Measurements from ENCODE around the gene MUC5B.

DNA sequence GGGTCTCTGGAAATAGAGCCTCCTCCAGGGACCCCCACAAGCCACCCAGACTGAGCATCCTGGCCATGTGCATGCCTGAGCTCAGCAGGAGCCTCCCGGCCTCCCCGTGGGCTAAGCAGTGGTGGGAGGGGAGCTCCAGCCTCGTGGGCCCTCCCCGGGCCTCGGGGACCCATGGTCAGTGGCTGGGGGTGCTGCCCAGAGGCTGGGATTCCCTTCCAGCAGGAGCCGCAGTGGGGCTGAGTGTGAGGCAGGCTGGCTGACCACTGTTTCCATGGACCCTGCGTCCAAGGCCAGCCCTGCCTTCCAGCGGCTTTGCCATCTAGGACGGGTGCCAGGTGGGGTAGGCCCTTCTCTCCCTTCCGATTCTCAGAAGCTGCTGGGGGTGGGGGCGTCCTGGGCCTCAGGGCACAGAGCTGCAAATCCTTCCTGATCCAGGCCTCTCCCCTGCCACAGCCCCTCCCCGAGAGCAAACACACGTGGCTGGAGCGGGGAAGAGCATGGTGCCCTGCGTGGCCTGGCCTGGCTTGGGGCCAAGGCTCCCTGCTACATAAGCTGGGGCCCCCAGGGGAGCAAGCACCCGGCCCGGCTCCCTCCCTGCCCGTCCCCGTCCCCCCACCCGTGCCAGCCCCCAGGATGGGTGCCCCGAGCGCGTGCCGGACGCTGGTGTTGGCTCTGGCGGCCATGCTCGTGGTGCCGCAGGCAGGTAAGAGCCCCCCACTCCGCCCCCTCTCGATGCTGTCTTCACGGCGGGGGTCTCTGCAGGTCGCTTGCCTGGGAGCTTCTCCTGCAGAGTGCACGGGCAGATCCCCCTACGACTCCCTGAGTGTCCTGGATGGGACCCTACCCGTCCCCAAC lies at the start of gene MUC5B:
- TF ChIP-seq POLR2A (IDR thresholded peaks at IDR 0.05) = no peak
- TF ChIP-seq, protein P1, sequence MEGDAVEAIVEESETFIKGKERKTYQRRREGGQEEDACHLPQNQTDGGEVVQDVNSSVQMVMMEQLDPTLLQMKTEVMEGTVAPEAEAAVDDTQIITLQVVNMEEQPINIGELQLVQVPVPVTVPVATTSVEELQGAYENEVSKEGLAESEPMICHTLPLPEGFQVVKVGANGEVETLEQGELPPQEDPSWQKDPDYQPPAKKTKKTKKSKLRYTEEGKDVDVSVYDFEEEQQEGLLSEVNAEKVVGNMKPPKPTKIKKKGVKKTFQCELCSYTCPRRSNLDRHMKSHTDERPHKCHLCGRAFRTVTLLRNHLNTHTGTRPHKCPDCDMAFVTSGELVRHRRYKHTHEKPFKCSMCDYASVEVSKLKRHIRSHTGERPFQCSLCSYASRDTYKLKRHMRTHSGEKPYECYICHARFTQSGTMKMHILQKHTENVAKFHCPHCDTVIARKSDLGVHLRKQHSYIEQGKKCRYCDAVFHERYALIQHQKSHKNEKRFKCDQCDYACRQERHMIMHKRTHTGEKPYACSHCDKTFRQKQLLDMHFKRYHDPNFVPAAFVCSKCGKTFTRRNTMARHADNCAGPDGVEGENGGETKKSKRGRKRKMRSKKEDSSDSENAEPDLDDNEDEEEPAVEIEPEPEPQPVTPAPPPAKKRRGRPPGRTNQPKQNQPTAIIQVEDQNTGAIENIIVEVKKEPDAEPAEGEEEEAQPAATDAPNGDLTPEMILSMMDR (IDR thresholded peaks at IDR 0.05) = no peak
